Mucosa of stomach (tissue), 1 donor: ENCODE data around the gene CCDC71.

Experiments used
- H3K27me3 ChIP-seq: one replicate; pipeline ENCODE4 v1.7.0; 2013; ENCODE audit warnings: mild to moderate bottlenecking, low read length; ENCODE audit not compliant: control insufficient read depth, insufficient read depth
- H3K36me3 ChIP-seq: one replicate; pipeline ENCODE4 v1.7.0; 2013; ENCODE audit warnings: low read length; ENCODE audit not compliant: control insufficient read depth, insufficient read depth
- H3K4me1 ChIP-seq: one replicate; pipeline ENCODE4 v1.7.0; 2013; ENCODE audit warnings: mild to moderate bottlenecking, low read length; ENCODE audit not compliant: control insufficient read depth, insufficient read depth
- H3K4me3 ChIP-seq: one replicate; pipeline ENCODE4 v1.7.0; 2013; ENCODE audit warnings: low read length
- H3K9ac ChIP-seq: one replicate; pipeline ENCODE4 v1.7.0; 2013; ENCODE audit warnings: mild to moderate bottlenecking, low read length, moderate library complexity
- H3K9me3 ChIP-seq: one replicate; pipeline ENCODE4 v1.7.0; 2013; ENCODE audit warnings: mild to moderate bottlenecking, low read length, moderate library complexity; ENCODE audit not compliant: control insufficient read depth
- donor health status: Pancreatic carcinoma.

CCDC71 gene

DNA sequence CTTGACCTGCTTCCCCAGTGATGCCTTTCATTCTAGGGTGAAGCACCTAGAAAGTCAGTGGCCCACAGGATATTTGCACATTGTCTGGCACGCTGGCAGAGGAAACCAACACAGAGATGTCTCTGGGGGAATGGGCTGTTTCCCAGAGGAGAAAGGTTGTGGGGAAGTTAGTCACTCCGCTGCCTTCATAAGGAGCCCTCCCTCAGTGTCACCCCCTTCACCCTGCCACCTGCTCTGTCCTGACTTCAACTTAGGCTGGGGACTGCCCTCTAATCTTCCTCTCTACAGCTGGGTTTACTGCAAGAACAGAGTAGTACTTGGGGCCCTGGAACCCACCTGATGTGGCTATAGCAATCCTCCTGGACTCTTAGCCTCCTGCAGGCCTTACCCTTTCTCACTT, 10.9 kb upstream of the CCDC71 start:
- Histone ChIP-seq H3K36me3 (no peaks in the 10 kb centered on the region), H3K9me3 (no peaks in the 10 kb centered on the region)

DNA sequence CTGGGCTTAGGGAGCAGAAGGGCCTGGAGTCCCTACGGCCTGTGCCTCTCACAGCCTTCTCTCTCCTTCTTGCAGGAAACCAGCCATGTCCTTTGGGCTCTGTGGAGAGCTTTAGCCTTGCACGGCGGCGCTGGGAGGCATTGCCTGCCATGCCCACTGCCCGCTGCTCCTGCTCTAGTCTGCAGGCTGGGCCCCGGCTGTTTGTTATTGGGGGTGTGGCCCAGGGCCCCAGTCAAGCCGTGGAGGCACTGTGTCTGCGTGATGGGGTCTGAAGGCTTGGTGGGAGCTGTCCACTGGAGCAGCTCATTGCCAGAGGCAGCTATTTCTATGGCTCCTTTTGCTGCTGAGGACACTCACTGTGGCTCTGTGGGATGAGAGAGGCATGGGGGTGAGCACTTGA, 9.4 kb upstream of the CCDC71 start:
- H3K27me3 ChIP-seq: no peaks in the 10 kb centered on the region
- no peaks in the 10 kb centered on the region for H3K9me3 ChIP-seq
- no peak overlapping the region for H3K9ac ChIP-seq
- no peaks in the 10 kb centered on the region for H3K36me3 ChIP-seq
- no peak overlapping the region for H3K4me3 ChIP-seq
- peaks cover 26% of the 10 kb centered on the region for H3K4me1 ChIP-seq

More for the DNA sequence above, 10.9 kb upstream of the CCDC71 start:
- H3K4me1 ChIP-seq: peaks cover 12% of the 10 kb centered on the region
- no peaks in the 10 kb centered on the region for H3K27me3 ChIP-seq
- H3K4me3 ChIP-seq: no peak overlapping the region
- no peak overlapping the region for H3K9ac ChIP-seq

DNA sequence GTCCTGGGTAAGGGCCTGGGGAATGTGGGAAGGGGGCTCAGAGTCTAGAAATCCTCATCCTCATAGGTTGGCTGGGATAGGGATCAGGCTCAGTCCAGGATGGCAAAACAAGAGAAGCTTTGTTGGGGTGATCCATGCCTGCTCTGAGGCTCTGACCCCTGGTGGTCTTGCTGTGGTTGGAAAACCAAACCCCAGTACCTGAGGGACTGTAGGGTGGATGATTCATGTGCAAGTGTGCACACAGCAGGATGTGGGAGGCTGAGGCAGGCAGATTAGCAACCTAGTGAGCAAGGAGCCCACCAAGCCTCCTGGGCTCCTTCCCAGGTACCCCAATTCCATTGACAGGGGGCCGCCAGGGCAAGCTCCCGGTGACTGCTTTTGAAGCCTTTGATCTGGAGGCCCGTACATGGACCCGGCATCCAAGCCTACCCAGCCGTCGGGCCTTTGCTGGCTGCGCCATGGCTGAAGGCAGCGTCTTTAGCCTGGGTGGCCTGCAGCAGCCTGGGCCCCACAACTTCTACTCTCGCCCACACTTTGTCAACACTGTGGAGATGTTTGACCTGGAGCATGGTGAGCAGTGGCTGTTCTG, 8.4 kb upstream of the CCDC71 start:
- H3K9me3 ChIP-seq: no peaks in the 10 kb centered on the region
- peaks cover 27% of the 10 kb centered on the region for H3K4me1 ChIP-seq
- no peak overlapping the region for H3K4me3 ChIP-seq

DNA sequence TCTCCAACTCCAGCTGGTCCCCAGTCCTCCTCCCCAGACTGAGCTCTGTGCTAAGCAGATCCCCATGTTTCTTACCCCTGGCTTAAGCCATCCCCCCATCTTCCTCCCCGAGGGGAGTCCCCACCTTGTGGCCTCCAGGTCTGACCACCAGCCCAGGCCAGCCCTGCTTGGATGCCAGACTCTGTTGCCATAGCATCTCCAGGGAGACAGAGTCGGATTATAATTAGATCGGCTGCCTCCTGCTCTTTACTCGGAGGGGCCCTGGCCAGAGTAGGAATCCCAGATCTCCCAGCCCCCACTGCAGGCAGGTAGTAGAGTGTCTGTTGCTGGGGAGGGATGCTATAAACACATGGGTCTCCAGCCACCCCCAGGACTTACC, 7.7 kb upstream of the CCDC71 start:
- Histone ChIP-seq H3K4me3 (no peak overlapping the region), H3K9me3 (no peaks in the 10 kb centered on the region), H3K36me3 (no peaks in the 10 kb centered on the region), H3K4me1 (peaks cover 27% of the 10 kb centered on the region), H3K9ac (no peak overlapping the region), H3K27me3 (no peaks in the 10 kb centered on the region)

More for the DNA sequence above, 8.4 kb upstream of the CCDC71 start:
- Histone ChIP-seq H3K36me3 (no peaks in the 10 kb centered on the region), H3K9ac (no peak overlapping the region), H3K27me3 (no peaks in the 10 kb centered on the region)

DNA sequence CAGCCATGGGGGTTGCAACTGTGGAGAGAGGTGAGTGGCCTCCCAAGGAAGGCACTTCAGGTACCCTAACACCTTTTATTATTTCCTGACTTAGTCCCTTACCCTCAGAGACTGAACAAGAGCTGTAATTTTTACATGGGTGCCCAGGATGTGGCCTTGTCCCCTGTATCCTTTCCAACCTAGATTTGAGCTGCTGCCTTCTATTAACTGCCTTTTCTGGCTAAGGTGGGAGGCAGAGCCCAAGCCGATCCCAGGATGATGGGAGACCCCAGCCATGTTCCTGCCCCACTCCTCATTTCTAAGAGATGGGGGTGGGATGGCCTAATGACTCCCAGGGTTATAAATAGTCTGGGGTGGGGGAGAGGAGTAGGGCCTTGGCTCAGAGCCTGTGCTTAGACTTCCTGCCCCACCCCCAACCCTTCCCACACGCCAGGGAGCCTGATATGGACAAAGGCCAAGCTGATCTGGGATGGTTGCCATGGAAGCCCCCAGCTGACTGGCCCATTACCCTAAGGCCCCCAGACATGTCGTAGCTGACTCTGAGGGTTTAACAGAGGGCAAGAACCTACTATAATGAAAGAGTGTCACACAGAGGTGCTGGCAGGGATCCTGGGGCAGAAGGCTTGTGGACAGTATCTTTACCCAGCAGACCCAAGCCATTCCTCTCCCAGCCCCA, 7.1 kb upstream of the CCDC71 start:
- no peak overlapping the region for H3K9ac ChIP-seq
- H3K27me3 ChIP-seq: no peaks in the 10 kb centered on the region
- H3K36me3 ChIP-seq: no peaks in the 10 kb centered on the region
- H3K4me1 ChIP-seq: peaks cover 27% of the 10 kb centered on the region
- H3K4me3 ChIP-seq: no peak overlapping the region
- H3K9me3 ChIP-seq: no peaks in the 10 kb centered on the region

DNA sequence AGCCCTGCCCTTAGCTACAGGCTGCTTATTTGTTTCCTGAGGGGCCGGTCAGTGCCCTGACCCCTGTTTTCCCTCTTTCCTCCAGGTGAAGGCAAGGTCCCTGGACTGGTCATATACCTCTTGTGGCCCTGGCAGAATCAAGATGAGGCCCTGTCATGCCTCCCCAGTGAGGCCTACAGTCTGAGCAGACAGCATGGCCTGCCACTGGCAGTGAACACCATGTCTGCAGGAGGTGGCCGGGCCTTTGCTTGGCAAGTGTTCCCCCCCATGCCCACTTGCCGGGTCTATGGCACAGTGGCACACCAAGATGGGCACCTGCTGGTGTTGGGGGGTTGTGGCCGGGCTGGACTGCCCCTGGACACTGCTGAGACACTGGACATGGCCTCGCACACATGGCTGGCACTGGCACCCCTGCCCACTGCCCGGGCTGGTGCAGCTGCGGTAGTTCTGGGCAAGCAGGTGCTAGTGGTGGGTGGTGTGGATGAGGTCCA, 6.5 kb upstream of the CCDC71 start:
- peak overlapping the region; percentile 42 for H3K4me3 ChIP-seq
- H3K36me3 ChIP-seq: no peaks in the 10 kb centered on the region
- peak overlapping the region; percentile 83 for H3K9ac ChIP-seq
- H3K27me3 ChIP-seq: no peaks in the 10 kb centered on the region
- H3K9me3 ChIP-seq: no peaks in the 10 kb centered on the region
- peaks cover 27% of the 10 kb centered on the region for H3K4me1 ChIP-seq

DNA sequence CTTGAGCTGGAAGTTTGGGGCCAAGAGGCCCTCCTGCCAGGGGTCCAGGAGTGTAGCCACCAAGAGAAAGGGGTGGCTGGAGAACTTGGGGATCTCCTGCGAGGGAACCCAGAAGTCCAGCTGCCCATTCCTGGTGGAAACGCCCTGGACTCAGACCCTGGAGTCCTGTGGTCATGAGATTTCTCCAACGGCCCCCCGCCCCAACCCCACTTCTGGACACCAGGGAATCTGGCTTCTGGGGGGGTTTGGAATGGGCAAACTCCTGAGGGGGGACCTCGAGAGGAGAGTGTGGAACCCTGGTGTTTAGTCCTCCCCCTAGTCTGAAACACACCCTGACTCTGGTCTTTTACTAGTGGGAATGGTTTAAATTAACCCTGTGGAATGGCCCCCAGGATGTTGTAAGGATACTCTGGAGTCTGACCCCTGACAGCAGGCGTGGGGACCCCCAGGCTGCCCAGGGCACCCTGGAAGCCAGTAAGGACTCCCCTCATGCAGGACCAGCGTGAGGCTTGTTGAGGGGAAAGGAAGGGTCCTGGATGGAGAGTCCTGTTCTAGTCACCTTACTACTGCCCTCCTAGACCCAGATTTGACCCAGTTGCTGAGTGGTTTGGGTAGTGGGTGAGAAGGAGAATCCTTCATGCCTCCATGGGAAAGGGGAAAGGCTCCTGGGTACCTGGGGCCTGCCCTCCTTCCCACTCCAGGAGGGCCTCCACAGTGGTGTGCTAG, 5.8 kb upstream of the CCDC71 start:
- Histone ChIP-seq H3K27me3 (no peaks in the 10 kb centered on the region), H3K9me3 (no peaks in the 10 kb centered on the region), H3K36me3 (no peaks in the 10 kb centered on the region), H3K4me1 (peaks cover 27% of the 10 kb centered on the region), H3K9ac (peak overlapping the region; percentile 83), H3K4me3 (peak overlapping the region; percentile 42)

DNA sequence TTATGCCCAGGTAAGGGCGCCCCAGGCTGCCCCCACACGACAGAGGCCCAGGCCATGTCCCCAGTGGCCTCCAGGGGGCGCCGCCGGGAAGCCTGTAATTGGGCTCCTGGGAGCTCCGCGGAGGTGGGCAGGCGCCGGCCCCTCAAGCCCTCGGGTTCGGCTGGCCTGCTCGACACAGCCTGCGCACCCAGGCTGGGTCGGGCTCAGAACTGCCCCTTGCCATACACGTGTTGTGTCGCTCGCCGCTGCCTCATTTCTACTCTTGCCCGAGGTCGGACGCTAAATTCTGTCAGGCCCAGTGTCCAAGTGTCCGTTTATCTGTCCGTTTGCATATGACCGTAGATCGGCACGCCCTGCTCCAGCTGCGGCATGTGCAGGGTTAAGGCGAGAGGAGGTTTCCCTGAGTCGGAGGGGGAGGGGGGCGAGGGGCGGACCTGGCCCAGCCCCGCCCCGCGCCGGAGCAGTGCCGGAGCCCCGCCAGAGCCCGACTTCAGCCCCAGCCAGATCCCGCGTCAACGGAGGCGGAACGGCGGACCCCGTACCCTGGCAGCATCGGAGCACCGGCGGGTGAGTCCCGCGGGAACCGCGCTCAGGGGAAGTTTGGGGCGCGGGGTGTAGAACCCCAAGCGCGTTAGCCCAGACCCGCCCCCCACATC, 5.1 kb upstream of the CCDC71 start, which contains the start of gene KLHDC8B:
TSS of gene KLHDC8B (plus strand) at position 480 of the 656 bp plus-strand sequence. CDS start 1,172 bp downstream, outside the sequence.
- Histone ChIP-seq H3K9me3 (peaks cover 4% of the 10 kb centered on the region), H3K27me3 (no peaks in the 10 kb centered on the region), H3K36me3 (no peaks in the 10 kb centered on the region), H3K9ac (peak within 1 kb of the TSS; percentile 83), H3K4me1 (peaks cover 34% of the 10 kb centered on the region), H3K4me3 (peak within 1 kb of the TSS; percentile 42)

DNA sequence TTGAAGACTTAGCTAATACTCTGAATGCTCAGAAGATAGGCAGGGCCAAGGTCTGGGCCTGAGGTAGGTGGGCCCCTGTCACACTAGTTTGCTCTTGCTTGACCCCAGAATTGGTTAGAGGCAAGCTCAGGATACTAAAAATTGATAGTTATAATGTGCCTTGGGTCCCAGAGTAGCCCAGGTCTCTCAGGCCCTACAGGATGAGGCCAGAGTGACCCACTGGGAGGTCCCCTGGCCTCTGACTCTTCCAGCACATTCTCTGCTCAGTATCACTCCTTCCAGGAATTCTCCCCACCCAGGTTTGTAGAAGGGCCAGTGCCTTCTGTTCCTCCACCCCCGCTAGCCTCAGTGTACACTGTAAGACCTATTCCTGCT, 4.6 kb upstream of the CCDC71 start:
- H3K9ac ChIP-seq: peak overlapping the region; percentile 83
- H3K9me3 ChIP-seq: peaks cover 5% of the 10 kb centered on the region
- no peaks in the 10 kb centered on the region for H3K36me3 ChIP-seq
- H3K4me1 ChIP-seq: peaks cover 34% of the 10 kb centered on the region
- H3K27me3 ChIP-seq: no peaks in the 10 kb centered on the region
- H3K4me3 ChIP-seq: peak overlapping the region; percentile 42

DNA sequence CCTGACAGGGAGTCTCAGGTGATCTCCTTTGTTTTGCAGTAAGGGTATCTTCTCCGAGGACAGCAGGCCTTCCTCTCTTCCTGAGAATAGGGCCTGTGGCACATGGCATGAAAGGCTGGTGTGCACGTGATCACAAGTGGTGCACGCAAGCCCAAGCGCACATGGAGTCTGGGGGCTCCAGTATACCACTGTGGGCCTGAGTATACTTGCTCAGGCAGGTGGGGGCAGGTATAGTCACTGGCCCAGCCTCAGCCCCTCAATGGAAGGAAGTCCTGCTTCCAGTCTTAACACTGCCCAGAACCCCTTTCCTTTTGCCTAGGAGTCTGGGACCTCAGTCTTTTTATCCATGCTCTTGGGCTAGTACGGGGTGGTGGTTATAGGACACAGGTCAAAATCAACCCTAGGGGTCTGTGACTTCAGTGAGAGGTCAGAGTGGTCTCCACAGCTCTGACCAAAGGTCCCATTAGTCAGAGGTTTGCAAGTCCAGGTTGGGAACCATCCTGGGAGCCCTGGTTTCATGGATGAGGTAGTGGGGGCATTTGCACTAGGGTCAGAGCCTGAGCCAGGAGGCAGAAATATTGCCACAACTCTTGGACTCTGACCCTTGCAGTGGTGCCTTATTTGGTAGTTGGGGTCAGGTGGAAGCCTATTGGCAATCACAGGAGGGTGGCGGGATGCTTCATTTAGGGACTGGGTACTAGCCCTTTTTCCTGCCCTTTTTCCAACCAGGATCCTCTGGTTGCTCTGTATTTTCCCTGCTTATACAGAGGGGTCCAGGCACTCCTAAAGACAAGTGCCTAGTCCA, 823 bp upstream of the CCDC71 start:
- H3K27me3 ChIP-seq: no peaks in the 10 kb centered on the region
- peaks cover 14% of the 10 kb centered on the region for H3K36me3 ChIP-seq
- H3K9ac ChIP-seq: peak overlapping the region; percentile 86
- peaks cover 5% of the 10 kb centered on the region for H3K9me3 ChIP-seq
- H3K4me3 ChIP-seq: peak overlapping the region; percentile 80
- peaks cover 31% of the 10 kb centered on the region for H3K4me1 ChIP-seq

DNA sequence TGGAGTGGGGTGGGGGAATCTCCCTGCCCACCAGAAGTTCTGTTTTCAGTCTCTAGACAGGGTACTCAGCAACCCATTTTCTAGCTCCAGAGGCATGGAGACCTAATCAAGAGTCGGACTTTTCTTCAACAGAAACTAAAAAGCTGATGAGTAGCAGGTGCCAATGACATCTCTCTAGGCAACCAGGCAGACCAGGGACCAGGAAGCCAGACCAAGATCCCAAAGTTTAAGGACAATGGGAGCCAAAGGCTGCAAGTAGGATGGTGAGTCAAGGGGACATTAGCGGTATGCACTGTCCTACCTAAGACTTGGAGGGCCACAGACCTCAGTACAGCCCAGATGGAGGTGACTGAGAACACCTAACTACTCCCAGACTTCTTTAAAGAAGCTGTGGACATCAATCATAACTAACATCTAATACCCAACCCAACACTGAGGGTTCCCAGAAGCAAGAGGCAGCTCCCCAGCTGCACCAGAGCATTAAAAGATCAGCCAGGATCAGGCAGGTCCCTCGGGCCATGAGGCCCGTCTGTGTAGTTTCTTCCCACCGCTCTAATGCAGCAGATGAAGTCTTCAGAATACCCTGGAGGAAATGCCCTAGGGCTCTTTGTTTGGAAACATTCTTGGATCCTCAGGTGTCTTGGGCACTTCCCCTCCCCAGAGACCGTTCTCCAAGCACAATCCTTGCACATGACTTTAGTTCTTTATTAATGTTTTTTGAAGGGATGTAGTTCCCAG, 979 bp downstream of the CCDC71 start:
- peaks cover 17% of the 10 kb centered on the region for H3K4me1 ChIP-seq
- H3K9me3 ChIP-seq: peaks cover 5% of the 10 kb centered on the region
- peaks cover 14% of the 10 kb centered on the region for H3K36me3 ChIP-seq
- no peaks in the 10 kb centered on the region for H3K27me3 ChIP-seq
- peak overlapping the region; percentile 86 for H3K9ac ChIP-seq
- peak overlapping the region; percentile 87 for H3K4me3 ChIP-seq
